Measurements from ENCODE around the gene AOAH.

Gene AOAH

GRCh38 chr7:36732806-36733205 is 8.5 kb upstream of the AOAH start:
- ChIA-PET CTCF (no interaction called here), POLR2A (no interaction called here)
- TF ChIP-seq CTCF (IDR thresholded peaks at IDR 0.05; ENCODE audit: control extremely low read depth, extremely low read depth, low read depth, missing control alignments), result no peak
- DNase-seq (ENCODE audit: extremely low spot score), result no peak

- ChIA-PET POLR2A (no interaction called here), CTCF (no interaction called here)
- no peak for TF ChIP-seq CTCF (IDR thresholded peaks at IDR 0.05; ENCODE audit: control extremely low read depth, extremely low read depth, low read depth, missing control alignments)
Measured at GRCh38 chr7:36730046-36730445, 5.8 kb upstream of the AOAH start.

GRCh38 chr7:36728143-36728542 is 3.8 kb upstream of the AOAH start:
- POLR2A ChIA-PET, result no interaction called here
- DNase-seq (ENCODE audit: extremely low spot score), result no peak
- CTCF ChIA-PET, result no interaction called here
- no peak for TF ChIP-seq CTCF (IDR thresholded peaks at IDR 0.05; ENCODE audit: control extremely low read depth, extremely low read depth, low read depth, missing control alignments)

More at GRCh38 chr7:36730046-36730445, 5.8 kb upstream of the AOAH start:
- DNase-seq (ENCODE audit: extremely low spot score), result no peak

- TF ChIP-seq CTCF (IDR thresholded peaks at IDR 0.05; ENCODE audit: control extremely low read depth, extremely low read depth, low read depth, missing control alignments), result no peak
- CTCF ChIA-PET, result interaction anchor here (1.0 to 1.4 kb wide), 3 partner anchors 17 to 57 kb away, joined by 3 to 5 read pairs (median 3); no protein-coding TSS in a partner anchor
- POLR2A ChIA-PET, result no interaction called here
- no peak for DNase-seq (ENCODE audit: extremely low spot score)
Measured at GRCh38 chr7:36726806-36727503, 2.7 kb upstream of the AOAH start.

GRCh38 chr7:36726311-36726710 is 2.0 kb upstream of the AOAH start:
- CTCF ChIA-PET, result interaction anchor here (1.0 to 1.4 kb wide), 3 partner anchors 16 to 56 kb away, joined by 3 to 5 read pairs (median 3); no protein-coding TSS in a partner anchor
- POLR2A ChIA-PET, result no interaction called here
- no peak for DNase-seq (ENCODE audit: extremely low spot score)
- no peak for TF ChIP-seq CTCF (IDR thresholded peaks at IDR 0.05; ENCODE audit: control extremely low read depth, extremely low read depth, low read depth, missing control alignments)

GRCh38 chr7:36724996-36725395 is 702 bp upstream of the AOAH start:
- no peak for DNase-seq (ENCODE audit: extremely low spot score)
- ChIA-PET POLR2A (no interaction called here), CTCF (interaction anchor here (1.1 to 2.3 kb wide), 3 partner anchors 10 to 284 kb away, joined by 4 to 9 read pairs (median 4); no protein-coding TSS in a partner anchor)
- TF ChIP-seq CTCF (IDR thresholded peaks at IDR 0.05; ENCODE audit: control extremely low read depth, extremely low read depth, low read depth, missing control alignments), result no peak
